Liver (tissue), 9 donors: ENCODE results near the gene IGF2BP2. TPM values are rescaled to one million over a fixed set of nuclear protein-coding genes. Genes with fewer than 3 reads are reported as not detected.

Experiments used
- DNase-seq: peaks from one replicate; pipeline ENCODE4 v3.0.0-alpha.2; 2017; ENCODE audit warnings: low spot score
- H3K27ac ChIP-seq, 2 donors: one replicate each; pipeline ENCODE4 v1.7.0; 2013; ENCODE audit warnings: inconsistent platforms in 2 of 2, low read length in 2 of 2, control low read depth in 1 of 2, low read depth in 1 of 2, mild to moderate bottlenecking in 1 of 2
- H3K27me3 ChIP-seq, 4 donors: one replicate each; pipeline versions ENCODE4 v1.6.1 to v1.7.0; 2013; ENCODE audit warnings: low read length in 3 of 4, inconsistent platforms in 1 of 4, mild to moderate bottlenecking in 1 of 4, moderate library complexity in 1 of 4; ENCODE audit not compliant: control insufficient read depth in 4 of 4, insufficient read depth in 4 of 4
- H3K36me3 ChIP-seq, 4 donors: one replicate each; pipeline versions ENCODE4 v1.6.1 to v1.7.0; 2013; ENCODE audit warnings: low read length in 3 of 4, mild to moderate bottlenecking in 3 of 4, low read depth in 1 of 4, moderate library complexity in 1 of 4; ENCODE audit not compliant: control insufficient read depth in 4 of 4, insufficient read depth in 3 of 4
- H3K4me1 ChIP-seq, 4 donors: one replicate each; pipeline versions ENCODE4 v1.6.1 to v1.7.0; 2013; ENCODE audit warnings: low read length in 3 of 4, mild to moderate bottlenecking in 3 of 4, moderate library complexity in 1 of 4; ENCODE audit not compliant: control insufficient read depth in 4 of 4, insufficient read depth in 4 of 4
- H3K4me3 ChIP-seq, 3 donors: one replicate each; pipeline versions ENCODE4 v1.6.1 to v1.7.0; 2013; ENCODE audit warnings: low read length in 3 of 3, control low read depth in 1 of 3, low read depth in 1 of 3, mild to moderate bottlenecking in 1 of 3
- H3K9ac ChIP-seq, 2 donors: one replicate each; pipeline ENCODE4 v1.7.0; 2013; ENCODE audit warnings: low read length in 2 of 2, mild to moderate bottlenecking in 2 of 2, moderate library complexity in 2 of 2, control low read depth in 1 of 2, low read depth in 1 of 2
- H3K9me3 ChIP-seq, 4 donors: one replicate each; pipeline versions ENCODE4 v1.6.1 to v1.7.0; 2013; ENCODE audit warnings: low read length in 3 of 4; ENCODE audit not compliant: control insufficient read depth in 4 of 4
- EGR1 ChIP-seq, 2 donors: IDR thresholded peaks; 2 replicates each; pipeline ENCODE4 v1.6.1; 2016 to 2018; ENCODE audit warnings: antibody characterized with exemption in 2 of 2, low read depth in 2 of 2
- FOXA1 ChIP-seq: IDR thresholded peaks from 2 replicates; pipeline ENCODE4 v1.6.1; 2016; ENCODE audit warnings: antibody characterized with exemption
- FOXA2 ChIP-seq: IDR thresholded peaks from 2 replicates; pipeline ENCODE4 v1.6.1; 2016; ENCODE audit warnings: antibody characterized with exemption
- GABPA ChIP-seq, 2 donors: IDR thresholded peaks in 1 of 2; conservative IDR thresholded peaks in 1 of 2; 2 replicates each; pipeline ENCODE4 v1.6.1; 2016; ENCODE audit warnings: antibody characterized with exemption in 2 of 2, mild to moderate bottlenecking in 1 of 2, moderate library complexity in 1 of 2
- HNF4A ChIP-seq, 2 donors: conservative IDR thresholded peaks; 2 replicates each; pipeline ENCODE4 v1.6.1; 2016; ENCODE audit warnings: antibody characterized with exemption in 2 of 2, mild to moderate bottlenecking in 2 of 2
- HNF4G ChIP-seq: IDR thresholded peaks from 2 replicates; pipeline ENCODE4 v1.6.1; 2016; ENCODE audit warnings: antibody characterized with exemption
- JUND ChIP-seq, 2 donors: IDR thresholded peaks; 2 replicates each; pipeline ENCODE4 v1.6.1; 2016; ENCODE audit warnings: antibody characterized with exemption in 2 of 2
- NR2F2 ChIP-seq: IDR thresholded peaks from 2 replicates; pipeline ENCODE4 v1.6.1; 2016; ENCODE audit warnings: antibody characterized with exemption
- RAD21 ChIP-seq, 2 donors: IDR thresholded peaks; 2 replicates each; pipeline ENCODE4 v1.6.1; 2016; ENCODE audit warnings: antibody characterized with exemption in 2 of 2, mild to moderate bottlenecking in 2 of 2
- RXRA ChIP-seq, 2 donors: IDR thresholded peaks; 2 replicates each; pipeline ENCODE4 v1.6.1; 2017 to 2018; ENCODE audit warnings: antibody characterized with exemption in 2 of 2, mild to moderate bottlenecking in 1 of 2
- SP1 ChIP-seq: IDR thresholded peaks from 2 replicates; pipeline ENCODE4 v1.6.1; 2018; ENCODE audit warnings: antibody characterized with exemption, mild to moderate bottlenecking
- TAF1 ChIP-seq: conservative IDR thresholded peaks from 2 replicates; pipeline ENCODE4 v1.6.1; 2016; ENCODE audit warnings: antibody characterized with exemption, mild to moderate bottlenecking
- YY1 ChIP-seq: IDR thresholded peaks from 2 replicates; pipeline ENCODE4 v1.6.1; 2016; ENCODE audit warnings: antibody characterized with exemption, mild to moderate bottlenecking
- WGBS: extraction: QIAGEN DNeasy Blood & Tissue Kit; methylation state at CpG from one replicate; pipeline ENCODE4 v1.1.7; 2013; 5-methylcytosine and 5-hydroxymethylcytosine counted together
- polyA plus RNA-seq, 2 donors: library from polyadenylated mRNA; stranded (reverse) in 1 of 2; unstranded in 1 of 2; fragments of 200-250 nt in 1 of 2; fragments of >200 nt in 1 of 2; fragmentation: Nextera tagmentation in 1 of 2; extraction: Ambion mirVana in 1 of 2; gene quantifications; one replicate each; pipeline versions ENCODE4 v1.2.1 to v1.2.3, GENCODE V29; 2013 to 2015
- total RNA-seq, 2 donors: library from RNA; depleted of rRNA; stranded (reverse); fragments of >200 nt; gene quantifications; one replicate each; pipeline ENCODE4 v1.2.3, GENCODE V29; 2014
- TF ChIP-seq, protein P1 (sequence below): IDR thresholded peaks from 2 replicates; pipeline ENCODE4 v1.6.1; 2016; ENCODE audit warnings: antibody characterized with exemption
- TF ChIP-seq, protein P2 (sequence below): fragments of 150-350 bp; IDR thresholded peaks from 2 replicates; pipeline ENCODE4 v1.5.1; 2017; ENCODE audit warnings: improper control_type of control experiment, low read depth, low read length; ENCODE audit not compliant: missing input control
- TF ChIP-seq, protein P3 (sequence below): IDR thresholded peaks from 2 replicates; pipeline ENCODE4 v1.6.1; 2016; ENCODE audit warnings: antibody characterized with exemption, mild to moderate bottlenecking
- TF ChIP-seq, protein P4 (sequence below): IDR thresholded peaks from 2 replicates; pipeline ENCODE4 v1.6.1; 2016; ENCODE audit warnings: antibody characterized with exemption
- TF ChIP-seq, protein P5 (sequence below): IDR thresholded peaks from 2 replicates; pipeline ENCODE4 v1.6.1; 2016; ENCODE audit warnings: antibody characterized with exemption
- donor health status: healthy.
- donor health status: healthy.
- donor health status: healthy.
- donor health status: healthy.
- donor health status: healthy.

IGF2BP2 gene
- total and polyA plus RNA-seq, 4 donors, result 0.67 to 35.0 (median 1.7) TPM

DNA sequence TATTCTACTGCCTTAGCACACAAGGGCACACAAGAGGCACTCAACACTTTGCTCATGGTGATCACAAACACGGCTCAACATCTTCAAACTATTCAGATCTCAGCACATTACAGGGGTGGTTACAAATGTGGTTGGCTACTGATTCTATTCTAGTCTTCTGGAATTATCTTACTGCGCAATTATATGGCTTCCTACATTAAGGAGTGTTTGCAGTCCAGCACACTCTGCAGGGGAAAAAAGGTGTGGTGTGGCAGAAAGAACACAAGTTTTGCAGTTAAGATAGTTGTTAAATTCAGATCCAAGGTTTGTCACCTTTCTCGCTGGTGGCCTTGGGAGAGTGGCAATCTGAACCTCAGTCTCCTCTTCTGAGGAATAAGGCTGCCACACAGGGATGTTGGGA lies 31.9 kb downstream of the IGF2BP2 start:
- H3K9ac ChIP-seq, result no peak overlapping the region
- H3K9me3 ChIP-seq, result no peaks in the 10 kb centered on the region
- 89% methylated on average over 3 of the region's 3 CpGs for WGBS
- DNase-seq, result no peak
- no peak overlapping the region for H3K27ac ChIP-seq
- H3K4me3 ChIP-seq, result no peak overlapping the region
- no peaks in the 10 kb centered on the region for H3K27me3 ChIP-seq
- TF ChIP-seq TAF1 (no peak), JUND (IDR thresholded peaks at IDR 0.05) (no peak), EGR1 (IDR thresholded peaks at IDR 0.05; ENCODE audit: low read depth in 2 of 2) (no peak), RXRA (IDR thresholded peaks at IDR 0.05) (no peak), SP1 (no peak), FOXA2 (no peak), HNF4A (conservative IDR thresholded peaks at IDR 0.05) (no peak), NR2F2 (no peak), FOXA1 (no peak), RAD21 (IDR thresholded peaks at IDR 0.05) (no peak), GABPA (IDR thresholded peaks at IDR 0.05 in 1 of 2, conservative IDR thresholded peaks at IDR 0.05 in 1 of 2) (no peak), HNF4G (no peak), YY1 (no peak)
- TF ChIP-seq, protein P1, sequence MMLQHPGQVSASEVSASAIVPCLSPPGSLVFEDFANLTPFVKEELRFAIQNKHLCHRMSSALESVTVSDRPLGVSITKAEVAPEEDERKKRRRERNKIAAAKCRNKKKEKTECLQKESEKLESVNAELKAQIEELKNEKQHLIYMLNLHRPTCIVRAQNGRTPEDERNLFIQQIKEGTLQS, result no peak
- TF ChIP-seq, protein P2, sequence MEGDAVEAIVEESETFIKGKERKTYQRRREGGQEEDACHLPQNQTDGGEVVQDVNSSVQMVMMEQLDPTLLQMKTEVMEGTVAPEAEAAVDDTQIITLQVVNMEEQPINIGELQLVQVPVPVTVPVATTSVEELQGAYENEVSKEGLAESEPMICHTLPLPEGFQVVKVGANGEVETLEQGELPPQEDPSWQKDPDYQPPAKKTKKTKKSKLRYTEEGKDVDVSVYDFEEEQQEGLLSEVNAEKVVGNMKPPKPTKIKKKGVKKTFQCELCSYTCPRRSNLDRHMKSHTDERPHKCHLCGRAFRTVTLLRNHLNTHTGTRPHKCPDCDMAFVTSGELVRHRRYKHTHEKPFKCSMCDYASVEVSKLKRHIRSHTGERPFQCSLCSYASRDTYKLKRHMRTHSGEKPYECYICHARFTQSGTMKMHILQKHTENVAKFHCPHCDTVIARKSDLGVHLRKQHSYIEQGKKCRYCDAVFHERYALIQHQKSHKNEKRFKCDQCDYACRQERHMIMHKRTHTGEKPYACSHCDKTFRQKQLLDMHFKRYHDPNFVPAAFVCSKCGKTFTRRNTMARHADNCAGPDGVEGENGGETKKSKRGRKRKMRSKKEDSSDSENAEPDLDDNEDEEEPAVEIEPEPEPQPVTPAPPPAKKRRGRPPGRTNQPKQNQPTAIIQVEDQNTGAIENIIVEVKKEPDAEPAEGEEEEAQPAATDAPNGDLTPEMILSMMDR, result no peak
- TF ChIP-seq, protein P3, sequence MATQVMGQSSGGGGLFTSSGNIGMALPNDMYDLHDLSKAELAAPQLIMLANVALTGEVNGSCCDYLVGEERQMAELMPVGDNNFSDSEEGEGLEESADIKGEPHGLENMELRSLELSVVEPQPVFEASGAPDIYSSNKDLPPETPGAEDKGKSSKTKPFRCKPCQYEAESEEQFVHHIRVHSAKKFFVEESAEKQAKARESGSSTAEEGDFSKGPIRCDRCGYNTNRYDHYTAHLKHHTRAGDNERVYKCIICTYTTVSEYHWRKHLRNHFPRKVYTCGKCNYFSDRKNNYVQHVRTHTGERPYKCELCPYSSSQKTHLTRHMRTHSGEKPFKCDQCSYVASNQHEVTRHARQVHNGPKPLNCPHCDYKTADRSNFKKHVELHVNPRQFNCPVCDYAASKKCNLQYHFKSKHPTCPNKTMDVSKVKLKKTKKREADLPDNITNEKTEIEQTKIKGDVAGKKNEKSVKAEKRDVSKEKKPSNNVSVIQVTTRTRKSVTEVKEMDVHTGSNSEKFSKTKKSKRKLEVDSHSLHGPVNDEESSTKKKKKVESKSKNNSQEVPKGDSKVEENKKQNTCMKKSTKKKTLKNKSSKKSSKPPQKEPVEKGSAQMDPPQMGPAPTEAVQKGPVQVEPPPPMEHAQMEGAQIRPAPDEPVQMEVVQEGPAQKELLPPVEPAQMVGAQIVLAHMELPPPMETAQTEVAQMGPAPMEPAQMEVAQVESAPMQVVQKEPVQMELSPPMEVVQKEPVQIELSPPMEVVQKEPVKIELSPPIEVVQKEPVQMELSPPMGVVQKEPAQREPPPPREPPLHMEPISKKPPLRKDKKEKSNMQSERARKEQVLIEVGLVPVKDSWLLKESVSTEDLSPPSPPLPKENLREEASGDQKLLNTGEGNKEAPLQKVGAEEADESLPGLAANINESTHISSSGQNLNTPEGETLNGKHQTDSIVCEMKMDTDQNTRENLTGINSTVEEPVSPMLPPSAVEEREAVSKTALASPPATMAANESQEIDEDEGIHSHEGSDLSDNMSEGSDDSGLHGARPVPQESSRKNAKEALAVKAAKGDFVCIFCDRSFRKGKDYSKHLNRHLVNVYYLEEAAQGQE, result no peak
- TF ChIP-seq, protein P4, sequence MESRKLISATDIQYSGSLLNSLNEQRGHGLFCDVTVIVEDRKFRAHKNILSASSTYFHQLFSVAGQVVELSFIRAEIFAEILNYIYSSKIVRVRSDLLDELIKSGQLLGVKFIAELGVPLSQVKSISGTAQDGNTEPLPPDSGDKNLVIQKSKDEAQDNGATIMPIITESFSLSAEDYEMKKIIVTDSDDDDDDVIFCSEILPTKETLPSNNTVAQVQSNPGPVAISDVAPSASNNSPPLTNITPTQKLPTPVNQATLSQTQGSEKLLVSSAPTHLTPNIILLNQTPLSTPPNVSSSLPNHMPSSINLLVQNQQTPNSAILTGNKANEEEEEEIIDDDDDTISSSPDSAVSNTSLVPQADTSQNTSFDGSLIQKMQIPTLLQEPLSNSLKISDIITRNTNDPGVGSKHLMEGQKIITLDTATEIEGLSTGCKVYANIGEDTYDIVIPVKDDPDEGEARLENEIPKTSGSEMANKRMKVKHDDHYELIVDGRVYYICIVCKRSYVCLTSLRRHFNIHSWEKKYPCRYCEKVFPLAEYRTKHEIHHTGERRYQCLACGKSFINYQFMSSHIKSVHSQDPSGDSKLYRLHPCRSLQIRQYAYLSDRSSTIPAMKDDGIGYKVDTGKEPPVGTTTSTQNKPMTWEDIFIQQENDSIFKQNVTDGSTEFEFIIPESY, result no peak
- TF ChIP-seq, protein P5, sequence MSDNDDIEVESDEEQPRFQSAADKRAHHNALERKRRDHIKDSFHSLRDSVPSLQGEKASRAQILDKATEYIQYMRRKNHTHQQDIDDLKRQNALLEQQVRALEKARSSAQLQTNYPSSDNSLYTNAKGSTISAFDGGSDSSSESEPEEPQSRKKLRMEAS, result no peak
- no peaks in the 10 kb centered on the region for H3K36me3 ChIP-seq
- H3K4me1 ChIP-seq, result peaks cover 0 to 2% (median 0%) of the 10 kb centered on the region in 4 donors
